ENCODE results near the gene NAP1L4.
"Not testable (repeated sequence)": the region's sequence is repeated elsewhere in the genome, so short reads cannot be mapped to it uniquely, and the experiment has no call there.

NAP1L4 gene

DNA sequence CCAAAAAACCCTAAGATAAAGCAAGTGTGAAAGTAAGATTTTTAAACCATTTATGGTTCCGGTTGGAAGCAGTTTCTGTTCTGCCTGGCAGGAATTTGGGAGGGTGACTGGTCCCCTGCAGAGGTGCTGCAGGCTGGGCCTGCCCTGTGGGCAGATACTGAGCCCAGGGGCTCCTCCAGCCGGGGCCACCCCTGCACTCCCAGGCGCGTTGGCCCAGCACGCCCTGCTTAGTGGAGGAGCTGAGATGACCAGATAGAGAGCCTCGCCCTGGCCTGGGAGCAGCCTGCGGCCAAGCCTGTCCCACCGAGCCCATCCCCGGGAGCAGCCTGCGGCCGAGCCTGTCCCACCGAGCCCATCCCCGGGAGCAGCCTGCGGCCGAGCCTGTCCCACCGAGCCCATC is 70.9 kb downstream of the NAP1L4 start:
- DNase-seq: no peak

- DNase-seq: no peak
These were observed 71.8 kb downstream of the NAP1L4 start for GRCh38 chr11:2920343-2920742.

- DNase-seq: no peak
These were observed 72.3 kb downstream of the NAP1L4 start for GRCh38 chr11:2919837-2920236.

GRCh38 chr11:2919188-2919587 is 72.9 kb downstream of the NAP1L4 start:
- no peak for DNase-seq

- no peak for DNase-seq
These were observed 74.2 kb downstream of the NAP1L4 start for GRCh38 chr11:2917842-2918490.

- no peak for DNase-seq
These were observed 75.1 kb downstream of the NAP1L4 start for GRCh38 chr11:2916892-2917645.

- no peak for DNase-seq
These were observed 75.8 kb downstream of the NAP1L4 start for GRCh38 chr11:2916114-2916891.

- no peak for DNase-seq
These were observed 76.7 kb downstream of the NAP1L4 start for GRCh38 chr11:2915473-2915872.

DNA sequence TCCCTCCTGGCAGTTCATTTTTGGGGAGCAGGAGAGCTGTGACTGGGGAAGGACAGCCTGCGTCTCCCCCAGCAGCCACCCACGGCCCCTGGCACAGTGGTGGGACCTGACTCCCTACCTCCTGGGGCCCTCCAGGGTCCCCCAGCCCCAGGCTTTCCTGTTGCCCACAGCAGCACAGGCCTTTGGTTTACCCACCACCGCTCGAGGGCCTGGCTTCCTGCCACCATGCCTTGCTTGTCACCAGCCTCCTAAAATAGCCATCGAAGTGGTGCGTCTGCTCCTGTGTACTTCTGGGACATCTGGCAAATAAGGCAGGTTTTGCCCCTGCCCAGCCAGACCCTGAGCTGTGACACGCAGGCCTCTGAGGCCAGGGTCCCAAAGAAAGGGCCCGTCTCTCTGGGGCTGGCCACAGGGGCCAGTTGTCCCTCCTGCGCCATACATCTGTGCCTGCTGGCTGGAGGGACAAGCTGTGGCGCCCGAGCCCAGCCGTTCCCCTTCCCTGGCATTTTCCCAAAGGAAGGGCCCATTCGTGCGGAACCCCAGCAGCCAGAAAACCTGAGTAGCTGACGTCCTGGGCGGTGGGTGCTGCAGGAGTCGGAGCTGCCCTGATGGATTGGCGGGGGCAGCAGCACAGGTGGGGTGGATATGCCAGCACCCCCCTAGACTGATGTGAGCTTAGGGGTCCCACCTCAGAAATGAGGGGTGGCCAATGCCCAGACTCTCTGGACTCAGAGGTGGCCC is 77.5 kb downstream of the NAP1L4 start:
- DNase-seq: no peak

- DNase-seq: no peak
These were observed 78.4 kb downstream of the NAP1L4 start for GRCh38 chr11:2913776-2914175.

- DNase-seq: no peak
These were observed 79.1 kb downstream of the NAP1L4 start for GRCh38 chr11:2913019-2913431.

DNA sequence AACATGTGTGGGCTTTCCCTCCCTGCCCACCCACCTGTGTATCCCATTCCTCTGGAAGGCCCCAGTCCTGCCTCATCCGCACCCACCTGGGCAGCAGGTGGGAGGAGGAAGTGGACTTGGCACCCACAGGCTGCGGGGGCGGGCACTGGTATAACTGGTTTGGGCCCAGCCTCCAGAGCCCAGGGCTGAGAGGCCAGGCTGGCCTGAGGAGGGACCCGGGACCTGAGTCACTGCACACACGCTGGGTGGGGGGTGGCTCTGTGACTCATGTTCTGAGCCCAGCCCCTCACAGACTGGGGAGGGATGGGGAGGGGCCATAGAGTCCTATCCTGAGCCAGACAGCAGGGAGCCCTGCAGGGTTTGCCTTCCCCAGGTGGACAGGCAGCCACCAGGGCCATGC is 79.6 kb downstream of the NAP1L4 start:
- DNase-seq: peak; percentile 71

DNA sequence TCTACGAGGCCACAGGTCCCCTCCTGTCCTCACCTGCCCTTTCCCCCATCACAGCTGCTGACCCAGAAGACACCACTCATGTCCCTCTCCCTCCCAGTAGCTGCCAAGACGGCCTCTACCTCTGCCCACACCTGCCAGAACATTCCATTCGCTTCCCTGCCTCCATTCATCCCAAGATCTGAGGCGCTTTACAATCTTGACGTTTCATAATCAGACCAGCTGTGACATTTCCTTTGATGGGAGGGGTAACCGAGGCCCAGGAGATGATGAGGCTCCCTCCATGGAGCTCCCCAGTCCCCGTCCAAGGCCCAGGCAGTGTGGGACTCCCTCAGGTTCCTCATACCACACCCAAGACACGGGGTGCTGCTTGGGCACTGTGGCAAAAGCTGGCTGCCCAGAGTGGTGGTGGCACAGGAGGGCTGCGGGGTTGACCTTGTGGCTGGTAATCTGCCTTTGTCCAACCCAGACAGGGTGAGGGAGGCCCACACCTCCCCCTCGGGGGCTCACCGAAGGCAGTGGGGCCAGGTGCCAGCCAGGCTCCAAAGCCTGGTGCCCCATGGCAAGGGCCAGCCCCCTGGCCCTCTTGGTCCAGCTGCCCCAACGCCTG is 80.2 kb downstream of the NAP1L4 start:
- no peak for DNase-seq

DNA sequence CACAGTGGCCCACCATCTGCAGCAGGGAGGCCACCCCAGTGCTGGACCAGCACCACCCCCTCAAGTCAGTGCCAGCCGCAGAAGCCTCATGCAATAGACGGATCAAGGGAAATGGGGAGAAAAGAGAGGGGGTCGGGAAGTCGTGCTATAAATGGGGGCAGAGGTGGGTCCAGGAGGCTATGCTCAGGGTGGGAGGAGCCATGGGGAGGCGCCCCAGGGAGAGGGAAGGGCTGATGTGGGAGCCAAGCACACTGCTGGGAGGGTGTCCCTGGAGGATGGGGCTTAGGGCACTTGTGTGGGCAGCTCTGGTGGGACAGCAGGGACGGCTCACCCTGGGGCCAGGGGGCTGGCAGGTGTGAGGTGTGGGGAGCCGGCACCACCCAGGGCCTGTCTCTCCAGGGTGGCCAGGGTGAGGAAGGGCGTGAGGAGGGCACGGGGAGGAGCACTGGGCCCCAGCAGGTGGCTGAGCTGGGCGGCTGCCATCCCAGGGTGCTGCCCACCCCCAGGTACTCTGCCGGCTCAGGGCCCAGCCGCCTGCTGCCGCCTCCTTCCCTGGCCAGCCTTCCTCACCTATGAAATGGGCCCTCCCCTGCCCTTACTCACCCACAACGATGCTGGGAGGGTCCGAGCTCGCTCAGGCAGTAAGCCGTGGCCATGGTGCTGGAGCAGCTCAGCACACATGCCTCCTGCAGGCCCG is 80.9 kb downstream of the NAP1L4 start:
- DNase-seq: no peak

DNA sequence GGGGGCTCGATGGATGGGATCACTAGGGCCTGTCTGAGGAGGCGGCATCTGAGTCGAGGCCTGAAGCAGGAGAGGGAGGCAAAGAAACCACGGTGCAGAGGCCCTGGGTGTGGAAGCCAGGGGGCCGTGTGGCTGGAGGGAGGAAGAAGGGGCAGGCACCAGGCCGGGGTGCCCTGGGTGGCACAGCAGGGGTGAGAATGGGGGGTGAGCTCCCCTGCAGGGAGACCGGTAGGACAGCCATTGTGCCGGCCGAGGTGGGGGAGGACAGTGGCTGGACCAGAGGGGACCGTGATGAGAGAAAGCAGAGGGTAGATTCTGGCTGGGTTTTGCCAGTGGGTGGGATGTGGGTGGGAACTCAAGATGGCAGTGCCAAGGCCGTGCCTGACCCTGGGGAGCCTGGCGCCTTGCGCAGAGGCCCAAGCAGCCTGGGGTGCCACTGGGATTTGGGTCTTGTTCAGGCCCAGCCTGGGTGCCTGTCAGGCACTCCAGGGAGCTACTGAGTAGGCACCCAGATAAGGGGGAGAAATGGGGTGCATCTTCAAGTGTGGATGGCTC is 81.7 kb downstream of the NAP1L4 start:
- no peak for DNase-seq

GRCh38 chr11:2909133-2909902 is 82.8 kb downstream of the NAP1L4 start:
- no peak for DNase-seq

DNA sequence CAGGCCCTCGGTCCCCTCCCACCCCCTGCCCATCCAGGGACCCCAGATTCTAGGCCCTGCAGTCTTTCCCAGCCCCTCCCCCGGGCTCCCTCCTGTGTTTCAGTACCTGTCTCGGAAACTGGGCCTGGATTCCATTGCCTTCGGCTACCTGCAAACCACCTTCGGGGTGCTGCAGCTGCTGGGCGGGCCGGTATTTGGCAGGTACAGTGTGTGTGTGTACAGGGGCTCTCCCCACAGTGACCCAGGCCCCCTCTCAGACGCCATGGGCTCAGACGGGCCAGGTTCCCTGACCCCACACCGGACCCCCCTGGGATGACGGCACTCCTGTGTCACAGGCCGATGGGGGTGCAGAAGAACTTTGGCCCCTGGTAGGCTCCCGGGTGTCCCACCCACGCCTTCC is 84.0 kb downstream of the NAP1L4 start:
- DNase-seq: no peak

- DNase-seq: not testable (repeated sequence)
These were observed 86.8 kb downstream of the NAP1L4 start for GRCh38 chr11:2905299-2905698.

- DNase-seq: no peak
These were observed 87.7 kb downstream of the NAP1L4 start for GRCh38 chr11:2904153-2905052.

- no peak for DNase-seq
These were observed 88.5 kb downstream of the NAP1L4 start for GRCh38 chr11:2903672-2904011.

All from amniotic stem cell (primary cell).